ENCODE measurements around the gene RASSF3. TPM values are rescaled to one million over a fixed set of nuclear protein-coding genes. Genes with fewer than 3 reads are reported as not detected.

Gene RASSF3
- total and polyA plus RNA-seq, 2 of the 13 experiments (the other 11 are each of a cell fraction or from before 2014, with no cell fraction given), result 15.5 to 16.0 TPM

DNA sequence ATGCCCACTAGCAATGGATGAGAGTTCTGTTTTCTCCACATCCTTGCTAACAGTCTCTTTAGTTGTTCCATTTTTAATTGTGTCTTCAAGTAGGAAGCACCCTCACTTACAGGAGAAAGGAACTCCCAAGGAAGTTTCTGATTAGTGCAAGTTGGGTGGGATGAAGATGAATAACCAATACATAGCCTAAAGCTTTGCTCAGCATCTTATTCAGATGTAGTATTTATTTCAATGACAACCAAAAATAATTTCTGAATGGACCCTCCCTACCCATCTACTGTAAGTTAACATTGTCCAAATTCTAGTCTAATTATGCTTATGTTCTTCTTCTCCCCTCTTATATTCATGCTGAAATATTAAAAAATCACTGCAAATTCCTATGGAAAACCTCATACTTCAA is 36.0 kb downstream of the RASSF3 start (continued):
- TF ChIP-seq, protein P1, sequence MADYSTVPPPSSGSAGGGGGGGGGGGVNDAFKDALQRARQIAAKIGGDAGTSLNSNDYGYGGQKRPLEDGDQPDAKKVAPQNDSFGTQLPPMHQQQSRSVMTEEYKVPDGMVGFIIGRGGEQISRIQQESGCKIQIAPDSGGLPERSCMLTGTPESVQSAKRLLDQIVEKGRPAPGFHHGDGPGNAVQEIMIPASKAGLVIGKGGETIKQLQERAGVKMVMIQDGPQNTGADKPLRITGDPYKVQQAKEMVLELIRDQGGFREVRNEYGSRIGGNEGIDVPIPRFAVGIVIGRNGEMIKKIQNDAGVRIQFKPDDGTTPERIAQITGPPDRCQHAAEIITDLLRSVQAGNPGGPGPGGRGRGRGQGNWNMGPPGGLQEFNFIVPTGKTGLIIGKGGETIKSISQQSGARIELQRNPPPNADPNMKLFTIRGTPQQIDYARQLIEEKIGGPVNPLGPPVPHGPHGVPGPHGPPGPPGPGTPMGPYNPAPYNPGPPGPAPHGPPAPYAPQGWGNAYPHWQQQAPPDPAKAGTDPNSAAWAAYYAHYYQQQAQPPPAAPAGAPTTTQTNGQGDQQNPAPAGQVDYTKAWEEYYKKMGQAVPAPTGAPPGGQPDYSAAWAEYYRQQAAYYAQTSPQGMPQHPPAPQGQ (CRISPR knock-in tag; IDR thresholded peaks at IDR 0.05; ENCODE audit: borderline replicate concordance), result no peak
- TF ChIP-seq ZNF577 (CRISPR knock-in tag; IDR thresholded peaks at IDR 0.05; ENCODE audit: borderline replicate concordance, low read depth), result no peak

DNA sequence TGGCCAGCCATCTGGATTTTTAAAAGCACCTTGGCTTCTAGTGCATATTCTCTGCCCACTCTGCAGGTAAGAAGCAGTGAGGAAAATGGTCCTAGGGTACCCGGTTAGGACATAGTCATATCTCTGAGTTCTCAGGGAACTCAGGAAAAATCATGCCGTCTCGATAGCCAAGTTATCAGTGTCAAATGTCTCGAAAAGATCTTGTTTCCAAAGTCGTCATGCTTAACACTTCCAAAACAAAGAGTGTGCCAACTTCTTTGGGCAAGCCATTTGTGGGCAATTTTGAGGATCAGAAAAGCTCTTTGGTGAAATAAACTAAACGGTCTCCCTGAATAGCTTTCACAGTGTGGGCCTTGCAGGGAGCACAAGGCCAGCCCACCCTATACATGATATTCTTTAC is 39.2 kb downstream of the RASSF3 start:
- Histone ChIP-seq H3K9me3 (ENCODE audit: low read length) (no peaks in the 10 kb centered on the region), H3K27ac (ENCODE audit: extremely low read length, insufficient read depth, low read length) (no peak overlapping the region), H4K20me1 (ENCODE audit: insufficient read depth, low read length) (no peaks in the 10 kb centered on the region), H3K9ac (ENCODE audit: insufficient read depth, low read depth, low read length) (no peak overlapping the region), H2AFZ (ENCODE audit: low read length) (no peak overlapping the region), H3K79me2 (ENCODE audit: insufficient read depth, low read length) (peaks cover 38% of the 10 kb centered on the region), H3K4me1 (ENCODE audit: insufficient read depth, low read length) (peaks cover 29% of the 10 kb centered on the region; the same call in 1 of the 2 replicates), H3K4me2 (ENCODE audit: low read depth, low read length) (no peak overlapping the region), H3K4me3 (replicated peaks in 1 of 3; ENCODE audit: insufficient read depth in 1 of 3, low read depth in 2 of 3, low read length in 3 of 3) (no peak overlapping the region), H3K27me3 (ENCODE audit: control insufficient read depth in 1 of 2, insufficient read depth in 2 of 2, low read length in 2 of 2) (no peaks in the 10 kb centered on the region), H3K36me3 (replicated peaks in 1 of 2; ENCODE audit: control insufficient read depth in 1 of 2, insufficient read depth in 2 of 2, low read length in 2 of 2) (no peaks in the 10 kb centered on the region)
- no peak for TF ChIP-seq ZNF674 (CRISPR knock-in tag; IDR thresholded peaks at IDR 0.05; ENCODE audit: low read depth)
- TF ChIP-seq, protein P2, sequence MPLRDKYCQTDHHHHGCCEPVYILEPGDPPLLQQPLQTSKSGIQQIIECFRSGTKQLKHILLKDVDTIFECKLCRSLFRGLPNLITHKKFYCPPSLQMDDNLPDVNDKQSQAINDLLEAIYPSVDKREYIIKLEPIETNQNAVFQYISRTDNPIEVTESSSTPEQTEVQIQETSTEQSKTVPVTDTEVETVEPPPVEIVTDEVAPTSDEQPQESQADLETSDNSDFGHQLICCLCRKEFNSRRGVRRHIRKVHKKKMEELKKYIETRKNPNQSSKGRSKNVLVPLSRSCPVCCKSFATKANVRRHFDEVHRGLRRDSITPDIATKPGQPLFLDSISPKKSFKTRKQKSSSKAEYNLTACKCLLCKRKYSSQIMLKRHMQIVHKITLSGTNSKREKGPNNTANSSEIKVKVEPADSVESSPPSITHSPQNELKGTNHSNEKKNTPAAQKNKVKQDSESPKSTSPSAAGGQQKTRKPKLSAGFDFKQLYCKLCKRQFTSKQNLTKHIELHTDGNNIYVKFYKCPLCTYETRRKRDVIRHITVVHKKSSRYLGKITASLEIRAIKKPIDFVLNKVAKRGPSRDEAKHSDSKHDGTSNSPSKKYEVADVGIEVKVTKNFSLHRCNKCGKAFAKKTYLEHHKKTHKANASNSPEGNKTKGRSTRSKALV (CRISPR knock-in tag; IDR thresholded peaks at IDR 0.05), result no peak
- TF ChIP-seq, protein P3, sequence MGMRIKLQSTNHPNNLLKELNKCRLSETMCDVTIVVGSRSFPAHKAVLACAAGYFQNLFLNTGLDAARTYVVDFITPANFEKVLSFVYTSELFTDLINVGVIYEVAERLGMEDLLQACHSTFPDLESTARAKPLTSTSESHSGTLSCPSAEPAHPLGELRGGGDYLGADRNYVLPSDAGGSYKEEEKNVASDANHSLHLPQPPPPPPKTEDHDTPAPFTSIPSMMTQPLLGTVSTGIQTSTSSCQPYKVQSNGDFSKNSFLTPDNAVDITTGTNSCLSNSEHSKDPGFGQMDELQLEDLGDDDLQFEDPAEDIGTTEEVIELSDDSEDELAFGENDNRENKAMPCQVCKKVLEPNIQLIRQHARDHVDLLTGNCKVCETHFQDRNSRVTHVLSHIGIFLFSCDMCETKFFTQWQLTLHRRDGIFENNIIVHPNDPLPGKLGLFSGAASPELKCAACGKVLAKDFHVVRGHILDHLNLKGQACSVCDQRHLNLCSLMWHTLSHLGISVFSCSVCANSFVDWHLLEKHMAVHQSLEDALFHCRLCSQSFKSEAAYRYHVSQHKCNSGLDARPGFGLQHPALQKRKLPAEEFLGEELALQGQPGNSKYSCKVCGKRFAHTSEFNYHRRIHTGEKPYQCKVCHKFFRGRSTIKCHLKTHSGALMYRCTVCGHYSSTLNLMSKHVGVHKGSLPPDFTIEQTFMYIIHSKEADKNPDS (CRISPR knock-in tag; IDR thresholded peaks at IDR 0.05), result no peak
- TF ChIP-seq ZNF709 (CRISPR knock-in tag; IDR thresholded peaks at IDR 0.05), result no peak
- no peak for TF ChIP-seq SIN3B (IDR thresholded peaks at IDR 0.05; ENCODE audit: low read length)
- TF ChIP-seq SMAD1 (CRISPR knock-in tag; IDR thresholded peaks at IDR 0.05; ENCODE audit: borderline replicate concordance, low read depth), result no peak
- no peak for TF ChIP-seq ZNF615 (CRISPR knock-in tag; IDR thresholded peaks at IDR 0.05; ENCODE audit: borderline replicate concordance)
- TF ChIP-seq, protein P4, sequence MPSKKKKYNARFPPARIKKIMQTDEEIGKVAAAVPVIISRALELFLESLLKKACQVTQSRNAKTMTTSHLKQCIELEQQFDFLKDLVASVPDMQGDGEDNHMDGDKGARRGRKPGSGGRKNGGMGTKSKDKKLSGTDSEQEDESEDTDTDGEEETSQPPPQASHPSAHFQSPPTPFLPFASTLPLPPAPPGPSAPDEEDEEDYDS (CRISPR knock-in tag; IDR thresholded peaks at IDR 0.05), result no peak
- in situ Hi-C loops (cut with HindIII; ENCODE audit: extremely low pct_ligation_motif_present, low pct_unique_long_range_greater_than_20kb), result no loop called here
- ChIA-PET POLR2A (no interaction called here), CTCF (ENCODE audit: low intra/inter-chr PET ratio, low total read pairs) (no interaction called here)
- intact Hi-C loops (cut with micrococcal nuclease; ENCODE audit: unreplicated experiment), result no loop called here
- 86% methylated on average over 6 of the region's 6 CpGs for WGBS (ENCODE audit: low lambda C conversion rate)
- BruUV-seq (replicated peaks), result no TSS peak
- DNase-seq (ENCODE audit: low spot score), result no peak
- FAIRE-seq, result no peak
- no peak for ATAC-seq

All from HepG2 (cell line).